K562 (cell line): ENCODE data around the gene ATG10. TPM values are rescaled to one million over a fixed set of nuclear protein-coding genes. Genes with fewer than 3 reads are reported as not detected.

Experiments
- ATF4 ChIP-seq: fragments of 450-650 bp; formaldehyde crosslinking; IDR thresholded peaks from 2 replicates; pipeline ENCODE4 v1.4.0; 2022; ENCODE audit warnings: mild to moderate bottlenecking, moderate library complexity
- CXXC5 ChIP-seq: fragments of 250-450 bp; sonication (Bioruptor Pico); IDR thresholded peaks from 2 replicates; pipeline ENCODE4 v1.8.0; 2022; ENCODE audit warnings: inconsistent platforms, mild to moderate bottlenecking, moderate library complexity
- EP400 ChIP-seq: fragments of 450-650 bp; IDR thresholded peaks from 2 replicates; pipeline ENCODE4 v1.6.1; 2017; ENCODE audit warnings: antibody characterized with exemption, mild to moderate bottlenecking, moderate library complexity
- FOXJ2 ChIP-seq: fragments of 200-800 bp; sonication (Bioruptor generic); IDR thresholded peaks from 2 replicates; pipeline ENCODE4 v1.6.1; 2016; ENCODE audit warnings: missing genetic modification characterization, missing compliant biosample characterization
- FUS ChIP-seq: fragments of 200-400 bp; formaldehyde crosslinking; optimal IDR thresholded peaks from 2 replicates; pipeline ENCODE3; 2017; ENCODE audit warnings: low read depth, low read length
- GATAD2A ChIP-seq: fragments of 450-650 bp; IDR thresholded peaks from 2 replicates; pipeline ENCODE4 v1.6.1; 2017
- GTF2F1 ChIP-seq: IDR thresholded peaks from 2 replicates; pipeline ENCODE4 v1.6.1; 2011; ENCODE audit warnings: low read depth, low read length, improper control_type of control experiment
- HBP1 ChIP-seq: fragments of 450-650 bp; formaldehyde crosslinking; IDR thresholded peaks from 2 replicates; pipeline ENCODE4 v1.4.0; 2022; ENCODE audit warnings: missing genetic modification characterization
- HMG20A ChIP-seq: fragments of 450-650 bp; formaldehyde crosslinking; conservative IDR thresholded peaks from 2 replicates; pipeline ENCODE4 v1.4.0; 2020; ENCODE audit warnings: mild to moderate bottlenecking, mixed read lengths
- HOMEZ ChIP-seq: fragments of 250-450 bp; sonication (Bioruptor Pico); IDR thresholded peaks from 2 replicates; pipeline ENCODE4 v1.4.0; 2020; ENCODE audit warnings: mild to moderate bottlenecking, moderate library complexity
- JUNB ChIP-seq: fragments of 450-650 bp; formaldehyde crosslinking; conservative IDR thresholded peaks from 2 replicates; pipeline ENCODE4 v1.4.0; 2020; ENCODE audit warnings: mild to moderate bottlenecking
- KDM1A ChIP-seq, 2 experiments: fragments of 450-650 bp; IDR thresholded peaks; 2 replicates each; pipeline ENCODE4 v1.6.1; 2016; ENCODE audit warnings: mild to moderate bottlenecking in 2 of 2
- LEF1 ChIP-seq: fragments of 450-650 bp; IDR thresholded peaks from 2 replicates; pipeline ENCODE4 v1.6.1; 2016; ENCODE audit warnings: mild to moderate bottlenecking
- MCM2 ChIP-seq: fragments of 450-650 bp; IDR thresholded peaks from 2 replicates; pipeline ENCODE4 v1.6.1; 2017; ENCODE audit warnings: low read depth, mild to moderate bottlenecking
- MED1 ChIP-seq: sonication (generic); formaldehyde crosslinking; IDR thresholded peaks from 2 replicates; pipeline ENCODE4 v1.8.1; 2023; ENCODE audit warnings: missing genetic modification reagents, borderline replicate concordance
- NUFIP1 ChIP-seq: fragments of 450-650 bp; IDR thresholded peaks from 2 replicates; pipeline ENCODE4 v1.6.1; 2018; ENCODE audit not compliant: partially characterized antibody
- PHTF2 ChIP-seq: fragments of 250-450 bp; sonication (Bioruptor Pico); IDR thresholded peaks from 2 replicates; pipeline ENCODE4 v1.5.0; 2021; ENCODE audit warnings: mild to moderate bottlenecking
- PRMT5 ChIP-seq: sonication (generic); formaldehyde crosslinking; IDR thresholded peaks from 2 replicates; pipeline ENCODE4 v1.5.0; 2020; ENCODE audit warnings: missing genetic modification reagents
- RFX7 ChIP-seq: fragments of 250-450 bp; sonication (Bioruptor Pico); IDR thresholded peaks from 2 replicates; pipeline ENCODE4 v1.5.1; 2021; ENCODE audit warnings: mild to moderate bottlenecking
- TEAD4 ChIP-seq, 2 experiments: sonication (generic) in 1 of 2; formaldehyde crosslinking in 1 of 2; IDR thresholded peaks; 2 replicates each; pipeline versions ENCODE4 v1.6.1 to v1.8.0; 2012 to 2022; ENCODE audit warnings: borderline replicate concordance in 1 of 2, inconsistent platforms in 1 of 2, low read length in 1 of 2, mild to moderate bottlenecking in 1 of 2, missing genetic modification reagents in 1 of 2
- ZBTB33 ChIP-seq: sonication (generic); formaldehyde crosslinking; IDR thresholded peaks from 2 replicates; pipeline ENCODE4 v1.8.1; 2023; ENCODE audit warnings: mild to moderate bottlenecking, missing genetic modification reagents
- ZBTB43 ChIP-seq: sonication (generic); formaldehyde crosslinking; IDR thresholded peaks from 2 replicates; pipeline ENCODE4 v1.8.0; 2023; ENCODE audit warnings: mild to moderate bottlenecking, missing genetic modification reagents
- polyA plus RNA-seq, 8 experiments: library from polyadenylated mRNA; depleted of rRNA in 4 of 8; stranded (reverse) in 5 of 8; unstranded in 3 of 8; fragments of >200 nt; fragmentation: Nextera tagmentation in 2 of 8; fragmentation: Illumina TruSeq in 1 of 8; extraction: Ambion mirVana in 2 of 8; extraction: Trizol in 1 of 8; gene quantifications; 2 replicates each; pipeline versions ENCODE4 v1.2.1 to v1.2.3, GENCODE V29; 2011 to 2014; ENCODE audit warnings: inconsistent platforms in 1 of 8, missing spikeins in 1 of 8
- total RNA-seq, 7 experiments: library from RNA; depleted of rRNA in 6 of 7; stranded (reverse); fragments of >200 nt in 6 of 7; fragmentation: Illumina TruSeq in 2 of 7; extraction: Trizol in 2 of 7; gene quantifications; 2 replicates each; pipeline versions ENCODE4 v1.2.1 to v1.2.3, GENCODE V29; 2011 to 2021; ENCODE audit warnings: low replicate concordance in 1 of 7

Gene ATG10
- total and polyA plus RNA-seq, 9 of the 15 experiments (the other 6 are each of a cell fraction or from before 2014, with no cell fraction given) = 7.0 to 18.8 (median 14.6) TPM

GRCh38 chr5:82277987-82278710, 306.3 kb downstream of the ATG10 start, which contains the start of gene RPS23 (continued):
- TF ChIP-seq ZBTB33 (CRISPR knock-in tag) = no peak
- no peak for TF ChIP-seq MED1 (CRISPR knock-in tag)
- TF ChIP-seq ZBTB43 (CRISPR knock-in tag) = 0 out of 2 replicates have a peak, but pooled peaks have one; percentile 13
- no peak for TF ChIP-seq FUS
- no peak for TF ChIP-seq LEF1
- TF ChIP-seq TEAD4 (IDR thresholded peaks at IDR 0.05; ENCODE audit: low read length) = no peak; the same call in 1 of the 2 replicates
- no peak; the same call in 1 of the 2 replicates for TF ChIP-seq TEAD4 (CRISPR knock-in tag; IDR thresholded peaks at IDR 0.05; ENCODE audit: borderline replicate concordance)
- no peak; the same call in 1 of the 2 replicates for TF ChIP-seq RFX7
- TF ChIP-seq NUFIP1 = no peak
- TF ChIP-seq ATF4 (CRISPR knock-in tag) = peak; percentile 20; the same call in 1 of the 2 replicates
- TF ChIP-seq PHTF2 = no peak
- no peak for TF ChIP-seq PRMT5 (CRISPR knock-in tag)
- TF ChIP-seq HOMEZ = 0 out of 2 replicates have a peak, but pooled peaks have one; percentile 29
- no peak for TF ChIP-seq FOXJ2
- no peak; the same call in 1 of the 2 replicates for TF ChIP-seq CXXC5 (CRISPR knock-in tag)
- peak; percentile 74 for TF ChIP-seq GTF2F1
- 0 out of 2 replicates have a peak, but pooled peaks have one; percentile 43 for TF ChIP-seq HBP1 (CRISPR knock-in tag)
- TF ChIP-seq KDM1A (IDR thresholded peaks at IDR 0.05) = no peak
- no peak for TF ChIP-seq HMG20A
- peak; percentile 97 for TF ChIP-seq EP400
- TF ChIP-seq GATAD2A = no peak
- TF ChIP-seq MCM2 = no peak
- TF ChIP-seq JUNB = no peak
